22Rv1 (cell line): Measurements from ENCODE around the gene RFPL2.

Experiments
- H3K27ac ChIP-seq: fragments of 450-650 bp; 2 replicates; pipeline ENCODE4 v1.5.1; 2017
- CTCF ChIP-seq: fragments of 450-650 bp; IDR thresholded peaks from 2 replicates; pipeline ENCODE4 v1.5.1; 2017; ENCODE audit warnings: mild to moderate bottlenecking
- ZFX ChIP-seq: fragments of 450-650 bp; IDR thresholded peaks from 2 replicates; pipeline ENCODE4 v1.6.1; 2017; ENCODE audit warnings: antibody characterized with exemption, borderline replicate concordance

Gene RFPL2

GRCh38 chr22:32205974-32206773 is 1.3 kb upstream of the RFPL2 start:
- peak overlapping the region; percentile 95 for H3K27ac ChIP-seq
- TF ChIP-seq CTCF (no peak), ZFX (no peak)

- H3K27ac ChIP-seq, result peak overlapping the region; percentile 95
- TF ChIP-seq CTCF, result no peak
- no peak for TF ChIP-seq ZFX
Measured at GRCh38 chr22:32204040-32204855, 625 bp downstream of the RFPL2 start.

GRCh38 chr22:32203181-32204039 is 1.5 kb downstream of the RFPL2 start:
- peak overlapping the region; percentile 95 for H3K27ac ChIP-seq
- TF ChIP-seq ZFX (no peak), CTCF (no peak)

GRCh38 chr22:32202539-32203180 is 2.2 kb downstream of the RFPL2 start:
- TF ChIP-seq ZFX, result no peak
- peak; percentile 81 for TF ChIP-seq CTCF

DNA sequence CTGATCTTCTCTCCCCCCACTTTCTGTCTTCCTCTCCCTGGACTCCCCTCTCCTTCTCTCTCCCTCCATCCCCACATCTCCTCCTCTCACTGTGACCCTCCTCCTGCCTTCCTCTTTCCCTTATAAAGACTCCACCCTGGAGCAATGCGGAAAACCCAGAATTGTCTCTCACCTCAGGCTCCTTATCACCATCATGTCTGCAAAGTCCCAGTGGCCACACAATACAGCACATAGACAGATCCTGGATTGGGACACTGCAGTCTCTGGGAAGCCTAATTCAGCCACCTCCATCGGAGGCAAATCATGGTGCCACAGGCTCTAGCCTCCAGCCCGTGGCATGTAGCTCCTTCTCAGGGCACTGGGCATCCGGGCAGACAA is 2.7 kb downstream of the RFPL2 start:
- peak overlapping the region; percentile 95 for H3K27ac ChIP-seq
- no peak for TF ChIP-seq ZFX
- TF ChIP-seq CTCF, result no peak

More at GRCh38 chr22:32202539-32203180, 2.2 kb downstream of the RFPL2 start:
- H3K27ac ChIP-seq, result peak overlapping the region; percentile 95

DNA sequence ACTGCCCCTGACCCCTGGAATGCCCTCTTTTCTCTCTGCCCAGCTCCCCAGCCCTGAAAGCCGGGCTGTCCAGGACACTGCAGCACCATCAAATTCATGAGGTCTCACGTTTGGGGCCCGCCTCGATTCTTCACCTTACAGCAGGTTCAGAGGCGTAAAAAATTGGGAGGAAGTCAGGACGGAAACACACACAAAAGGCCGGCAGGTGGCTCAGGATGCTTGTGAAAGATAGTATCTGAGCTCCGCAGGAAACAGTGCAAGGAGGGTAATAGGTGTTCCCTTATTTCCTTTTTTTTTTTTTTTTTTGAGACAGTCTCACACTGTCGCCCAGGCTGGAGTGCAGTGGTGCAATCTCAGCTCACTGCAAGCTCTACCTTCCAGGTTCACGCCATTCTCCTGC is 4.1 kb downstream of the RFPL2 start:
- H3K27ac ChIP-seq, result no peak overlapping the region
- no peak for TF ChIP-seq CTCF
- no peak for TF ChIP-seq ZFX
